GM10248 (cell line): ENCODE results near the gene RNU6-8.

Experiments used
- CTCF ChIA-PET: fragments of 300-600 bp; sonication (Branson Sonifier 250); formaldehyde crosslinking; extraction: SDS; loops from one replicate; lab custom pipeline; 2021; ENCODE audit warnings: antibody characterized with exemption; lab: Yijun Ruan, JAX
- POLR2A ChIA-PET: fragments of 350-650 bp; sonication (Branson Sonifier 250); formaldehyde crosslinking; extraction: SDS; loops from one replicate; lab custom pipeline; 2020; ENCODE audit warnings: antibody characterized with exemption; lab: Yijun Ruan, JAX
- DNase-seq: peaks from one replicate; pipeline ENCODE4 v3.0.0; 2012; ENCODE audit errors: extremely low spot score
- CTCF ChIP-seq: IDR thresholded peaks from 2 replicates; pipeline ENCODE4 v1.5.1; 2012; ENCODE audit warnings: mild to moderate bottlenecking, low read depth; ENCODE audit errors: extremely low read depth, missing control alignments, control extremely low read depth

The RNU6-8 gene

GRCh38 chr14:32183151-32184058 lies 19.7 kb downstream of the RNU6-8 start:
- CTCF ChIA-PET, result interaction anchor here (1.1 to 1.5 kb wide), 2 partner anchors 15 to 23 kb away, joined by 3 to 6 read pairs; no protein-coding TSS in a partner anchor
- no peak for DNase-seq
- no peak for TF ChIP-seq CTCF
- POLR2A ChIA-PET, result no interaction called here

GRCh38 chr14:32171469-32171868 lies 31.6 kb downstream of the RNU6-8 start:
- CTCF ChIA-PET, result no interaction called here
- no peak for TF ChIP-seq CTCF
- no peak for DNase-seq
- POLR2A ChIA-PET, result no interaction called here

- ChIA-PET POLR2A (no interaction called here), CTCF (interaction anchor here (0.7 kb wide), 1 partner anchor 34 kb away, joined by 3 read pairs; the partner anchor contains the start of gene RNU6-8)
- DNase-seq, result no peak
- TF ChIP-seq CTCF, result no peak
Observed at GRCh38 chr14:32169191-32169590, 33.9 kb downstream of the RNU6-8 start.

GRCh38 chr14:32167907-32168306 lies 35.2 kb downstream of the RNU6-8 start:
- CTCF ChIA-PET, result no interaction called here
- POLR2A ChIA-PET, result no interaction called here
- TF ChIP-seq CTCF, result no peak
- no peak for DNase-seq

GRCh38 chr14:32166924-32167323 lies 36.1 kb downstream of the RNU6-8 start:
- ChIA-PET CTCF (no interaction called here), POLR2A (no interaction called here)
- DNase-seq, result no peak
- no peak for TF ChIP-seq CTCF

- no peak for TF ChIP-seq CTCF
- CTCF ChIA-PET, result no interaction called here
- POLR2A ChIA-PET, result no interaction called here
- no peak for DNase-seq
Observed at GRCh38 chr14:32166029-32166428, 37.0 kb downstream of the RNU6-8 start.
